Prostate gland (tissue), 2 donors: Measurements from ENCODE around the gene SIPA1L3. TPM values are rescaled to one million over a fixed set of nuclear protein-coding genes. Genes with fewer than 3 reads are reported as not detected.

Experiments
- DNase-seq: peaks from one replicate; pipeline ENCODE4 v3.0.0-alpha.2; 2019; ENCODE audit warnings: low spot score
- H3K27ac ChIP-seq, 2 donors: fragments of 200-600 bp; sonication (generic); 2 replicates each; pipeline ENCODE4 v1.5.1; 2017 to 2019
- H3K27me3 ChIP-seq: fragments of 200-600 bp; sonication (generic); replicated peaks from 2 replicates; pipeline ENCODE4 v1.5.1; 2019; ENCODE audit not compliant: insufficient read depth
- H3K36me3 ChIP-seq, 2 donors: fragments of 200-600 bp; sonication (generic); 1 replicate in 1 of 2; 2 replicates in 1 of 2; pipeline versions ENCODE4 v1.5.1 to v1.8.1; 2017 to 2019
- H3K4me1 ChIP-seq: fragments of 200-600 bp; sonication (generic); replicated peaks from 2 replicates; pipeline ENCODE4 v1.5.1; 2019
- H3K4me3 ChIP-seq, 2 donors: fragments of 200-600 bp; sonication (generic); 2 replicates each; pipeline ENCODE4 v1.5.1; 2017 to 2019
- H3K9me3 ChIP-seq: fragments of 200-600 bp; sonication (generic); 2 replicates; pipeline ENCODE4 v1.5.1; 2017
- POLR2A ChIP-seq: fragments of 450-650 bp; IDR thresholded peaks from one replicate; pipeline ENCODE4 v1.6.1; 2016; ENCODE audit warnings: antibody characterized with exemption, mild to moderate bottlenecking
- POLR2AphosphoS5 ChIP-seq: sonication (generic); formaldehyde crosslinking; IDR thresholded peaks from one replicate; pipeline ENCODE4 v1.6.1; 2017; ENCODE audit warnings: antibody characterized with exemption
- WGBS: methylation state at CpG from one replicate; pipeline ENCODE4 v1.1.5; 2018; 5-methylcytosine and 5-hydroxymethylcytosine counted together
- intact Hi-C: fragments of 100-400 bp; cut with DNase I; formaldehyde crosslinking; loops from one replicate; pipeline ENCODE4 v1.14.2; 2022
- total RNA-seq, 2 donors: library from RNA; depleted of rRNA; stranded (reverse); fragments of >200 nt; gene quantifications; one replicate each; pipeline ENCODE4 v1.1.0, GENCODE V29; 2016
- TF ChIP-seq, protein P1 (sequence below), 4 experiments: fragments of 200-600 bp in 2 of 4; fragments of 450-650 bp in 2 of 4; sonication (generic) in 2 of 4; IDR thresholded peaks; 1 replicate in 3 of 4; 2 replicates in 1 of 4; pipeline ENCODE4 v1.5.1; 2016 to 2019; ENCODE audit warnings: antibody characterized with exemption in 4 of 4, mild to moderate bottlenecking in 2 of 4, moderate library complexity in 2 of 4

The SIPA1L3 gene
- total RNA-seq, 2 donors from 2014 or later, result 48.8 to 63.5 TPM

DNA sequence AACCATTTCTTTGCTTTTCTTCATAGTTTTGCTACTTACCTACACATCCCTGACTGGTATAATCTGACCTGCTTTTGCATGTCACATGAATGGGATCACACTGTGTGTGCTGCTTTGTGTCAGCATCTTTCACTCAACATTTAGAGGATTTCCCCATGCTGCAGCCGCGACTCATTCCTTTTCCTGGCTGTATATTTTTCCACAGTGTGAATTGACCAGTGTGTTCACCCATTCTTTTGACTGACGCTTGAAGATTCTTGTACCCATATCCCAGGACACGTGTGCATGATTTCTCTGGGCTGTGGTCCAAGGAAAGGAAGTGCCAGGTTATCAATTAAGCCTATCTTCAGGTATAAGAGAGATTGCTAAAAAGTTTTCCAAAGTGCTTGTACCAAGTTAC, 198.6 kb downstream of the SIPA1L3 start:
- intact Hi-C loops, result no loop called here
- Histone ChIP-seq H3K36me3 (no peaks in the 10 kb centered on the region), H3K4me3 (no peak overlapping the region), H3K4me1 (no peaks in the 10 kb centered on the region), H3K27me3 (no peaks in the 10 kb centered on the region), H3K27ac (no peak overlapping the region), H3K9me3 (no peaks in the 10 kb centered on the region)
- DNase-seq, result no peak
- 90% methylated on average over 4 of the region's 4 CpGs for WGBS
- no peak for TF ChIP-seq POLR2A
- TF ChIP-seq, protein P1, sequence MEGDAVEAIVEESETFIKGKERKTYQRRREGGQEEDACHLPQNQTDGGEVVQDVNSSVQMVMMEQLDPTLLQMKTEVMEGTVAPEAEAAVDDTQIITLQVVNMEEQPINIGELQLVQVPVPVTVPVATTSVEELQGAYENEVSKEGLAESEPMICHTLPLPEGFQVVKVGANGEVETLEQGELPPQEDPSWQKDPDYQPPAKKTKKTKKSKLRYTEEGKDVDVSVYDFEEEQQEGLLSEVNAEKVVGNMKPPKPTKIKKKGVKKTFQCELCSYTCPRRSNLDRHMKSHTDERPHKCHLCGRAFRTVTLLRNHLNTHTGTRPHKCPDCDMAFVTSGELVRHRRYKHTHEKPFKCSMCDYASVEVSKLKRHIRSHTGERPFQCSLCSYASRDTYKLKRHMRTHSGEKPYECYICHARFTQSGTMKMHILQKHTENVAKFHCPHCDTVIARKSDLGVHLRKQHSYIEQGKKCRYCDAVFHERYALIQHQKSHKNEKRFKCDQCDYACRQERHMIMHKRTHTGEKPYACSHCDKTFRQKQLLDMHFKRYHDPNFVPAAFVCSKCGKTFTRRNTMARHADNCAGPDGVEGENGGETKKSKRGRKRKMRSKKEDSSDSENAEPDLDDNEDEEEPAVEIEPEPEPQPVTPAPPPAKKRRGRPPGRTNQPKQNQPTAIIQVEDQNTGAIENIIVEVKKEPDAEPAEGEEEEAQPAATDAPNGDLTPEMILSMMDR (IDR thresholded peaks at IDR 0.05), result no peak
- TF ChIP-seq POLR2AphosphoS5, result no peak

DNA sequence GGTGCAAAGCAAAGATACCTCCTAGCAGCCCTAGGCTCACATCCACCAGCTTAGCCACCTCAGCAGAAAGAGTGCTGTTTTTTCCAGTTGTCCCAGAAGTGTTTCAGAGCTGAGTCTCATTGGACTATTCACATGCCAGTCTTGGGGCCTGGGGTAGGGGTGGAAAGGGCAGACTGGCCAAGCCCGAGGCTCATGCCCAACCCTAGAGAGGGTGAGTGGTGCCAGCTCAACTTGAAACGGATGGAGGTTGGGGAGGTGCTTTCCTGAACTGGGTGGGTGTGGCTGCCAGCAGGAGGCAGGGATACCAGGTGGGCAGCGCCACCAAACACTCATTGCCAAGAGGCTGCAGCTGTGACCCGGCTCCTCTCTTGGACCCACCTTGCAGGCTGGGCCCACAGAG, 200.1 kb downstream of the SIPA1L3 start:
- DNase-seq, result no peak
- 84% methylated on average over 4 of the region's 4 CpGs for WGBS
- H3K4me1 ChIP-seq, result no peaks in the 10 kb centered on the region
- TF ChIP-seq, protein P1 (IDR thresholded peaks at IDR 0.05), result no peak
- TF ChIP-seq POLR2A (no peak), POLR2AphosphoS5 (no peak)
- peaks cover 0 to 7% of the 10 kb centered on the region in 2 donors for H3K36me3 ChIP-seq
- H3K4me3 ChIP-seq, result no peak overlapping the region
- no peaks in the 10 kb centered on the region for H3K9me3 ChIP-seq
- H3K27me3 ChIP-seq, result no peaks in the 10 kb centered on the region
- H3K27ac ChIP-seq, result no peak overlapping the region
- intact Hi-C loops, result no loop called here

DNA sequence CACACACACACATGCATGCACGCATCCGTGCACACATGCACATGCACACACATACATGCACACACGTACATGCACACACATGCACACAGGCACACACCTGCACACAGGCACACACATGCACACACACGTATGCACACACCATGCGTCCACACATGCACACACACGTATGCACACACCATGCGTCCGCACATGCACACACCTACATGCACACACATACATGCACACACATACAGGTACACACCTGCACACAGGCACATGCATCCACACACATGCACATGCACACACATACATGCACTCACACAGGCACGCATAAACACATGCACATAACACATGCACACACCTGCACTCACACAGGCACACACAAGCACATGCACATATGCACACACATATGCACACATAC, 204.9 kb downstream of the SIPA1L3 start:
- peaks cover 0 to 8% of the 10 kb centered on the region in 2 donors for H3K36me3 ChIP-seq
- 97% methylated on average over 9 of the region's 9 CpGs for WGBS
- DNase-seq, result no peak

DNA sequence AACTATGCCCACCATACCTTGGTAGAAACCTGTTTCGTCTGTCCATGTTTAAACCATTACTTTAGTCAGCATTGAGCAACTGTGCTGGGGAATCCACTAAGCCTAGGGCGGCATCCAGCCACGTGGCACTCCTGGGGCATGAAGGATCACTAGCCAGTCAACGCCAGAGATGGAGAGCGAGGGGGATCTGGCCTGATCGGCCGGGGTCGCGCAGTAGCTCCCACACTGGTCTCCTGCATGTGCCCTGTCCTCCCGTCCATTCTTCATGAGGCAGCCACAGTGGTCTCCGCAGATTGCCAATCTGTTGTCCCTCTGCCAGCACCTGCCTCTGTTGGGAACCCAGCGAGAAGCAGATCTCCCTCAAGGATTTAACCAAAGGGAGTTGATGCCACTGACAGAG, 207.6 kb downstream of the SIPA1L3 start:
- Histone ChIP-seq H3K36me3 (peaks cover 0 to 8% of the 10 kb centered on the region in 2 donors), H3K9me3 (no peaks in the 10 kb centered on the region), H3K27ac (no peak overlapping the region), H3K4me3 (no peak overlapping the region), H3K27me3 (no peaks in the 10 kb centered on the region), H3K4me1 (no peaks in the 10 kb centered on the region)
- TF ChIP-seq POLR2A, result no peak
- no peak for TF ChIP-seq POLR2AphosphoS5
- TF ChIP-seq, protein P1 (IDR thresholded peaks at IDR 0.05), result no peak
- 97% methylated on average over 12 of the region's 12 CpGs for WGBS
- intact Hi-C loops, result no loop called here
- DNase-seq, result no peak

More for the DNA sequence above, 204.9 kb downstream of the SIPA1L3 start:
- intact Hi-C loops, result no loop called here
- no peaks in the 10 kb centered on the region for H3K27me3 ChIP-seq
- no peak overlapping the region for H3K27ac ChIP-seq
- H3K9me3 ChIP-seq, result no peaks in the 10 kb centered on the region
- no peak for TF ChIP-seq POLR2A
- no peak for TF ChIP-seq POLR2AphosphoS5
- TF ChIP-seq, protein P1 (IDR thresholded peaks at IDR 0.05), result no peak
- H3K4me3 ChIP-seq, result no peak overlapping the region
- no peaks in the 10 kb centered on the region for H3K4me1 ChIP-seq

DNA sequence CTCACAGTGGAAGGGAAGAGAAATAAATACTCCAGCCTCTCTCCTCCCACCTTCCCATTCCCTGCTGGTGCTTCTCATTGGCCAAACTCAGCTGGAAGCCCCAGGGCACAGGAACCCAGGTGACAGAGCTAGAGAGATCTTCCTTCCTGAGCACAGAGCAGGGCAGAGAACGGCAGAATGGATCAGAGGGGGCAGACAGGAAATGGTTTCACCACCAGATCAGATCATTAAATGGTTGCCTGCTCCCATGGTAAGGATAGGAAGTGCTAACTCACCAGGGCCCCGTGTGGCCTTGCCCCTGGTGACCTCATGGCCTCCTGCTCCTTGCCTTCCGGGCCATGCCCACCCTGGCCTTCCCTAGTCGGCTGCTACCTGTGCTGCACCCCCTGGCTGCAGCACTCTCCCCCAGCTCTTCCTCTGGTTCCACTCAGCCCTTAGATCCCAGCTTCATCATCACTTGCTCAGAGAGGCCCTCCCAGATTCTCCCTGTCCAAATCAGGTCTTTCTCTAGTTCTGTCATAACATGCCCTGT, 208.3 kb downstream of the SIPA1L3 start:
- H3K36me3 ChIP-seq, result peaks cover 0 to 8% of the 10 kb centered on the region in 2 donors
- TF ChIP-seq, protein P1 (IDR thresholded peaks at IDR 0.05), result no peak
- no peak for TF ChIP-seq POLR2A
- TF ChIP-seq POLR2AphosphoS5, result no peak
- H3K4me3 ChIP-seq, result no peak overlapping the region
- no peaks in the 10 kb centered on the region for H3K27me3 ChIP-seq
- DNase-seq, result no peak
- H3K27ac ChIP-seq, result no peak overlapping the region
- intact Hi-C loops, result no loop called here
- H3K4me1 ChIP-seq, result no peaks in the 10 kb centered on the region
- 51% methylated on average over 4 of the region's 4 CpGs for WGBS
- no peaks in the 10 kb centered on the region for H3K9me3 ChIP-seq
